ENCODE measurements around the gene SH3BGR.

The SH3BGR gene

DNA sequence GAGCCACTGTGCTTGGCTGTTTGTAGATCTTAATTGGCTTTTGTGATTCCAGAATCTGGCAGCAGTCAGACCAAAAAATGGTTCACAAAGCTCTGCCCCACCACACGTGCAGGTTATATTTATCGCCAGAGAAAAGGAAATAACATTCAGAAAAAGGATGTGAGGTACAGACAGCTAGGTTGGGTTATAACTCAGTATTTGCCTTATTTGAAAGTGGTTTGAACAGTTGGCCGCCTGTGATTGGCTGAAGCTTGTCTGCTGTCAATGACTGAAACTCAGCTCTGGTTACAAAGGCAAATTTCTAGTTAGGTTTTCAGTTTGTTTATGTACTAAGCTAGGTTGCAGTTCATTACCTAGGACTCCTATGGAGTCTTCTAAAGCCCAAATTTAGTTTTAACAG, 9.6 kb downstream of the SH3BGR start:
- DNase-seq = no peak

DNA sequence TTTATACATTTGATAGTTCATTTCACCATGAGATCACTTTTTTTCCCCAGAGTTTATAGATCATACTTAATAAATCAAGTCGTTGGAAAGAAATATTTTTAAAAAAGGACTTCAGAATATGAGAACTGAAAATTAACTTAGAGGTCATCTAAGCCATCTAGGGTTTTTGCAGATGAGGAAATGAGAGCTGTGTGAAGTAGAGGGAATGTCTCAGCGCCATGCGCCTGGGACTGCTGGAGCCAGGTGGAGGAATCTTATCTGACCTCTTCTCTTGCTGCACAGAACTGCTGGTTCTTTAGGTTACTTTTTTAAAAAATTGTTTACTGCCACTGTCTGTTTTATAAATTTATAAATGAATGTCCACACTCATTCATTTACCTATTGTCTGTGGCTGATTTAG, 11.5 kb downstream of the SH3BGR start:
- no peak for DNase-seq

DNA sequence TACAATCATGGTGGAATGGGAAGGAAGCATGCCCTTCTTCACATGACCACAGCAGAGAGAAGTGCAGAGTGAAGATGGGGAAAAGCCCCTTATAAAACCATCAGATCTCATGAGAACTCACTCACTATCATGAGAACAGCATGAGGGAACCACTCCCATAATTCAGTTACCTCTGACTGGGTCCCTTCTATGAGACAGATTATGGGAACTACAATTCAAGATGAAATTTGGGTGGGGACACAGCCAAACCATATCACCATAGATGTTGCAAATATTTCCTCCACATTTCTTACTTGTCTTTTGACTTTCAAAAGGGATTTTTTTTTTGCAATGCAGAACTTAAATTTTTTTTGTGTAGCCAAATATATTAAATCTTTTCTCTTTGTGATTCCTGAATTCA, 14.8 kb downstream of the SH3BGR start:
- no peak for DNase-seq

DNA sequence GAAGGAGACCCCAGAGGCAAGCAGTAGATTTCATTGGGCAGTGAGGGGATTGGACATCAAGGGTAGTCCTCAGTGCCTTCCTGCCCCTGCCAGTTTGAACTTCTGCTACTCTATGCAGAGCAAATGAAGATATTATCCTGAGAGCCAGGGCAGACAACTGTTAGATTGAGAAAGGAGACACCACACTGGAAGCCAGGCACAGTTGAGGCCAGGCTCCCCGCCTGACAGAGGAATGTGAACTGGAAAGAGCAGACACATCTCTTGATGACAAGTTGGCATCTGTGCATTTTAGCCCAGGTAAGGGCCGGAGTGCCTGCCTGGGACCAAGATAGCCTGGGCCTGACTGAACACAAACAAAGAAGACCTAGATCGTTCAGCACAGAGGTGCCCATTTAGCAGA, 16.0 kb downstream of the SH3BGR start:
- DNase-seq = no peak

DNA sequence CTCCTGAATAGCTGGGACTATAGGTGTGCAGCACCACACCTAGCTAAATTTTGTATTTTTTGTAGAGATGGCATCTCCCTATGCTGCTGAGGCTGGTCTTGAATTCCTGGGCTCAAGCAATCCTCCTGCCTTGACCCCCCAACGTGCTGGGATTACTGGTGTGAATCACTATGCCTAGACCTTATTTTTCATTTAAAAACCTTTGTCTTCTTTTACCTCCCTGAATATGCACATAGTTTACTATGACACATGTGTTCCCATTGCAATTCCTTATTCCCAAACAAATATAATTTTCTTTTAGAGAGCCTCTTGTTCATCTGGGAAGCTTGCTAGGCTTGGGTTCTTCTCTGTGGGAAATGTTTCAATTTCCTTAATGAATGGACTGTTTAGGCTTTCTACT, 16.8 kb downstream of the SH3BGR start:
- DNase-seq = no peak

DNA sequence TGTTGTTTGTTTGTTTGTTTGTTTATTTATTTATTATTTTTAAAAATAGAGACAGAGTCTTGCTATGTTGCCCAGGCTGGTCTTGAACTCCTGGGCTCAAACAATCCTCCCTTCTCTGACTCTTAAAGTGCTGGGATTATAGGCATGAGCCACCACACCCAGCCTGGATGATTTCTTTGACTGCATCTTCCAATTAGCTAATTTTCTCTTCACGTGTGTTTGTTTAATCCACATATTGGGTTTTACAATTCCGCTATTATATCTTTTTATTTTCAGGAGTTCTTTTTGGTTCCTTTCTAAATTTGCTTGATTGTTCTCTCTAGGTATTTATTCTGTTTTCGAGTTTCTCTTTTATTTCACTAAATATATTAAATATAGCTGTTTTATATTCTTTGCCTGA, 19.8 kb downstream of the SH3BGR start:
- DNase-seq = no peak

DNA sequence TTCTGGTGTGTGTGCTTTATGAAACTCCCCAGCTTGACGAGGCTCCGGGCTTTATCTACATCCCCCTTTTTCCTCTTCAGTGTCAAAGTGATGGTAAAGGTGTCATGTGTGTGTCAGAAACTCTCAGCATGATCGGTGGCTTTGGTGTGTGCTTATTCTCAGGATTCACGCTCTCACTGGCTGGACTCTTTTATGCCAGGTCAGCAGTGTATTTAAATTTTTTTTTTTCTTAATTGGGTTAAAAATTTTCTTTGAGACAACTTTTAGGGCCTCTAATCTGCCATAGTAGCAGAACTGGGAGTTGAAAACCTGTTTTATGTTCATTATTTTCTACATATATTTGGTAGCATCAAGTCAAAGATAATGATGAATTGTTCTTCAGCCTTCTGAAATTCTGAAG, 21.0 kb downstream of the SH3BGR start:
- no peak for DNase-seq

DNA sequence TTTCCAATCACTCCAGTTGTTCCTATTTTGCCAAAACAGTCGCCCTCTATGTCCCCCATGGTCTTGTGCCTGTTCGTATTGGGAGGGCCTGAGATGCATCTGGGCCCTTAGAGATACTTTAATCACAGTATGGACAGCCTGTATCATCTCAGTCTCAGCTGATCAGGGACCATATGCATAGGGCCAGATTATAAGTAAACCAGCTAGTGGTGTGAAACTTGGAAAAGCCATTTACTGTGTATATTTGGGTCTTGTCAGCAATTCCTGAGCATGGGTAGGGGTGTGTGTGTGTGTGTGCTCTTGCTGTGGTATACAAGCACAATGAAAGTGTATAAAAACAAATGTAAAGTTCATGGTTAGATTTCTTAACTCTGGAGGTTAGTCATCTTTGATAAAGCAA, 22.8 kb downstream of the SH3BGR start:
- no peak for DNase-seq

DNA sequence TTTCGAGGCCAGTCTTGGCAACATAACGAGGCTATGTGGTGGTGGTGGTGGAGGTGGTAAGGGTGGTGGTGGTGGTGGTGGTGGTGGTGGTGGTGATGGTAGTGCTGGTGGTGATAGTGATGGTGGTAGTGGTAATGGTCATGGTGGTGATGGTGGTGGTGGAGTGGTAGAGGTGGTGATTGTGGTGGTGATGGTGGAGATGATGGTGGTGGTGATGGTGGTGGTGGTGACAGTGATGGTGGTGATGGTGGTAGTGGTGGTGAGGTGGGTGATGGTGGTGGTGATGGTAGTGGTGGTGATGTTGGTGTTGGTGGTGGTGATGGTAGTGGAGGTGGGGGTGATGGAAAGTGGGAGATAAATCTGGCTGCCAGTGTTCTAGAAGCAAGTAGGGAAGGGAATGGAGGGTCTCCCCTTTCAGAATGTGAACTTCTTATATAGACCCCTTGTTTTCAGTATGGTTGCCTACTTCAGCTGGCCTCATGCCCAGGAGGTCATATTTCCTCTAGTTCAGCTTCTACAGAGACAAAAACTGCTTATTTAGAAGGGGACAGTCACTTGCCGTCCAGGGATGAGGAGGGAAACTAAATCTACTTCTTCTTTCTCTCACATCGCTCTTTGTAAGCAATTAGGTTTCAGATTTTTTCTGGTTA, 27.5 kb downstream of the SH3BGR start:
- DNase-seq = no peak

DNA sequence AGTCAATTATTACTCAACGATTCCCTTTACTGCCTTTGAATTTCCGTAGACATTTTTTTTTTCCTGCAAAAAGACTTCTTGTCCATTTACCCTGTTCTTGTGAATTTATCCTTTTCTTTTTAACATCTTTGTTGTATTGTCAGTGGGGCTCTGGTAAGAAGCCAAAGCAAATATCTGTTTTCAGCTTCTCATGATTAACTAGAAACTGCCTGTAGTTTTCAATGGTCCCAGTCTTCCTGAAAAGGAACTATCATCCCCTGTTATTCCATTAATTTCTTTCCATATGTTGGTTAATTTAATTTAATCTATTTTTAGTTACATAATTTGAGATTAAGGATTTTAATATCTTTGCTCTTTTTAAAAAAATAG, 28.0 kb downstream of the SH3BGR start:
- no peak for DNase-seq

DNA sequence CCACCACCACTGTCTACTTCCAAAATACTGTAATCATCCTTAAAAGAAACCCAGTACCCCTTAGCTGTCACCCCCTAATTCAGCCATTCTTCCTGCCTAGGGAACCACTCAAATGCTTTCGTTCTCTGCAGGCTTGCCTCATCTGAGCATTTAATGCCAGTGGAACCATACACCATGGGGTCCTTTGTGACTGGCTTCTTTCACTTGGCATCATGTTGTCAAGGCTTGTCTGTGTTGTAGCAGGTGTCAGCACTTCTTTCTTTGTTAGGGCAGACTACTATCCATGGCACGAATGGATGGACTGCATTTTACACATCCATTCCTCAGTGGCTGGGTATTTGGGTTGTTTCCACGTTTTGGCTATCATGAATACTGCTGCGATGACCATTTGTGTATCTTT, 28.5 kb downstream of the SH3BGR start:
- DNase-seq = no peak

DNA sequence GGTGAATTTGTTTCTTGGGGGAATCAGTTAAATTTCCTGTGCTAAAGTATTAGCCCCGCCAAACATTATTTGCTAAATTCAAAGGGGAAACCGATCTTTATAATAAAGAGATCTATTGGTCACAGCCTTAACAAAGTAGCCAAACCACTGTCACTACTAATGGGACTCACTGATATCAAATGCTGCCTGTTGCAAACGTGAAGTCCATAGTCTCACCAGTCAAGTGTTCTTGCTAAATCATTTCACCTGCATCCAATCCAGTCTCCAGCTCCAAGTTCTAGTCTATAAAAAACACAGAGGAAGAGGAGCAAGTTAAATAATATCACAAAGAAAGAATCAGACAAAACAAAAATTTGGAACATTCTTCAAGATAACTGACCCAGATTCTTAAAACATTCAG, 30.1 kb downstream of the SH3BGR start:
- DNase-seq = no peak

DNA sequence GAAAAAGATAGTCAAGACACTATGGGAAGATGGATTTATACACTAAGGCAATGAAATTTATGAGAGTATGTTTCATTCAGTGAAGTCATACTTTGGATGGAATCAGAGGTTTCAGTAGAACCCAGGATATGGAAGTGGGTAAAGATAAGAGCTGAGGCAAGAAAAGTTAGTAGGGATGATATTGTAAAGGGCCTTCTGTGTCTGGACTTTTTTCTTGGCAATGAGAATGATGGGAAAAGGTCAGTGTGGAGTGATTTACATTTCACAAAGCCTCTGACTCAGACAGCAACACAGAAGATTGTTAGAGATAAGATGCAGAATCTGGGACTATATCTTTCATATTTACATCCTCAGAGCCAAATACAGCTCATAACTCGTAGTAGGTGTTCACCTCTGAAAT, 32.1 kb downstream of the SH3BGR start:
- no peak for DNase-seq

DNA sequence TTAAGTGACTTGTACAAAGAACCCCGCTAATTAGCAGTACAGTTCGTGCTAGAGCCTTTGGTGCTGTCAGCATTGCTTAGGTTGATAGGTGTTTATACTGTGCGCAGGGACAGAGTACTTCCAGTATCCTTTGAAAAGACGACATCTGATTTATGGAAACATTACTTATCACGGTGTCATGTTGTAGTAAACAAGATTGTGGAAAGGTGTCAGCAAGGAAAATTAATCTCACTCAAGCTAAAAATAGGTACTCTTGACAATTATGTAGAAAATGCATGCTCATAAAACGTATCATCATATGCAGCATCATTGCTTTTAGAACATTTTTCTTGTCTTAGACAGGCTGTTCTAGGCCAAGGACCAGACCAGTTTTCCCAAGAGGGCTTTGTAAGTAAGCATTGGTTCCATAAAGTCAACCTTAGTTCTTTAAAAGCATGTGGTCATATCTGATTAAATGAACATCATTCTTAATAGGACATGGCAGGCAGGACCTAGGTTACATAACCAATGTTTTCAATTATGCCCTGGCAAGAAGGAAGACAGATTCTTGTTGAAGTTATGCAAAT, 33.0 kb downstream of the SH3BGR start:
- no peak for DNase-seq

DNA sequence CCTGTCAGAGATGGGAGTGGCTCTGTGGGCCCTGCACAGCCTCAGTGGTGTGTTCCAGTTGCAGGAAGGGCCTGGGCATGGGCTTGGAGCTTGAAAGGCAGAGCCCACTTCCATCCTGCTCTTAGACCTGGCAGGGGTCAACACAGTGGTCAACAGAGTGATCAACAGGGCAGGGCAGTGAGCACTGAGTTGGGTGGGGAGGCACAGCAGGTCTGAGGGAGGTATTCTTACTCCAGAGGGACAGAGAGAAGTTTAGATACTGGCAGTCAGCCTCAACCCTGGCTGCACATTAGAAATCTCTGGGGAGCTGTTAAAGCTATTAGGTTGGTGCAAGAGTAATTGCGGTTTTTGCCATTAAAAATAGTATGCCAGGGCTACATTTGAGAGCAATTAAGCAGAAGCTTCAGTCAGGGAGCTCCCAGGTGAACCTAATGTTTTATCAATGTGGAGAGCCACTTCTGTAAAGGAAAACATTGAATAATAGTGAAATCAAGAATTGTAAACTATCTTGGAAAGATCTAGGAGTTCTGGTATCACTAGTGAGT, 37.7 kb downstream of the SH3BGR start:
- DNase-seq = no peak

DNA sequence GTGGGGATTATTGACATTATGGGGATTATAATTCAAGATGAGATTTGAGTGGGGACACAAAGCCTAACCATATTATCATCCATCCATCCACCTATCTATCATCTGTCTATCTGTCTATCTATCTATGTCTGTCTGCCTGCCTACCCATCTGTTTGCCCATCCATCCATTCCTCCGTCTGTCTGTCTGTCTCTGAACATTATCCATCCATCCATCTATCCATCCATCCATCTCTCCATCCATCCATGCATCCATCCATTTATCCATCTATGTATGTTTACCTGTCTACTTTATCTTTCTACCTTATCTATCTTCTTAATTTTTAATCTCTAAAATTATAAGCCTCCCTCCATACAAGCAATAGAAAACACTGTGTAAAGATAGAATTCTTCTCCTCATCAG, 47.4 kb downstream of the SH3BGR start:
- no peak for DNase-seq

DNA sequence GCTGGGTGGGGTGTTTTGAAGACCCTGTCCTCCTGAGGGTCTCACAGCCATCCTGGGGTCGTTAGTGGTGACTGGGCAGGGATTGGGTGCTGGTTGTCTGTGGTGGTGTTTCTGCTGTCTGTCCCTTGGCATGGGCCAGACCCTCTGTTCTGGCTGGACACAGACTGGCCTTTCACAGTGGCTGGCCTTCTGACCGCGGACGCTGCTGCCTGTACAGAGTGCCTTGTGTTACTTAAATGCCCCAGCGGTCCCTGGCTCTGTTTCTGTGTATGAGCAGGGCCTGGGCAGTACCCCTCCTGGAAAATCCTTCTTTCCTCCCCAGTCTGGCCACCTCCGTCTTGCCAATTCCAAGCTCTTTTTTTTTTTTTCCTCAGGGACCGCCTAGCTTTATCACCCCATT, 50.9 kb downstream of the SH3BGR start:
- DNase-seq = no peak

DNA sequence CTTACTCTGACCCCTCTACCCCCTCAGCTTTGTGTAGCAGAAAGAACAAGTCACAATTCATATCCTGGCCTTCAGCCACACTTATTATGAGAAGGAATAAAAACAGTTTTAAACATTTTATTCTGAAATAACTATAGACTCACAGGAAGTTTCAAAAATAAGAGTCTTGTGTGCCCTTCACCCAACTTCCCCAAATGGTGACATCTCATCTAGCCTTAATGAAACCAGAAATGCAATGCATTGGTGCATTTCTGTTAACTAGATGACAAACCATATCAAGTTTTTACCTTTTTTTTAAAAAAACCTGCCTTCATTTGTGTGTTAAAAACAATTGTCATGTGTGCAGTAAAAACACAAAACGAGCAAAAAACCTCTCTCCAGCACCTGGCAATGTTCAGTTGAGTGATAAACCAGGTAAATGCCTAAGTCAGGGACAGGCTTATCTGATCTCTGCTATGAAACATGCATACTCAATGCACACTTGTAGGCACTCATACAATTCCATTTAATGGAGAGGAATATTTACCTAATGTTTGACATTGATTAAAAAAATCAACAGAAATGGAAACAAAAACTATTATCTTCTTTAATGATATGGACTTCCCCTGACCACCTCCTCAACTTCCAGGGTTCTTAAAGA, 51.5 kb downstream of the SH3BGR start:
- no peak for DNase-seq

DNA sequence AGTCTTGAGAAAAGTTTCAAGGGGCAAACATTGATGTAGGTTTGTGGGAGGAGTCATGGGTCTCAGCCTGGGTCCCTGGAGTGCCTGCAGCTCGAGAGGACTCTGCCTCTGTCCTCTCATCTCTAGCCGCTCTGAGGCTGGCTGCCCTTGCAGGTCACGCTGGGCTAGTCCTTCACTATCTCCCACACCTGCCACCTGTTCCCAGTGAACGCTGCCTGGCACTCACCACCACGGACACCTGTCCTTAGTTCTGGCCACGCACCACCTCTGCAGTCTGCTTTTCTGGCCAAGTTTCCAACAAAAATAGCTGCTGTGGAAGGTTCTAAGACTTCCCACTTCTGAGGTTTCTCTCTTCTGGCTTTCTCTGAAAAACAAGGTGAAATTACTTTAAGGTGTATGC, 52.5 kb downstream of the SH3BGR start:
- DNase-seq = no peak

DNA sequence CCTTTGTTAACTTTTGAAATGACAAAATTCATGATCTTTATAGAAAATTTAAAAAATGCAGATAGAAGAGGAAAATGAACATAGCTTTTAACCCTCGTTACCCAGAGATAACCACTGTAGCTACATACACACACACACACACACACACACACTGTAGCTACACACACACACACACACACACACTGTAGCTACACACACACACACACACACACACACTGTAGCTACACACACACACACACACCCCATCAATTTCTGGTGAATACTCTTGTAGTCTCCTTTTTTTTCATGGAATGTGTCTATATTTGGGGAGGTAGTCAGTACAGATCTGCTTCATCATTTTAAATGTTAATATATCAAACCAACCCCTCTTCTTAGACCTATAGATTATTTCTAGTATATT, 58.5 kb downstream of the SH3BGR start:
- DNase-seq = no peak

DNA sequence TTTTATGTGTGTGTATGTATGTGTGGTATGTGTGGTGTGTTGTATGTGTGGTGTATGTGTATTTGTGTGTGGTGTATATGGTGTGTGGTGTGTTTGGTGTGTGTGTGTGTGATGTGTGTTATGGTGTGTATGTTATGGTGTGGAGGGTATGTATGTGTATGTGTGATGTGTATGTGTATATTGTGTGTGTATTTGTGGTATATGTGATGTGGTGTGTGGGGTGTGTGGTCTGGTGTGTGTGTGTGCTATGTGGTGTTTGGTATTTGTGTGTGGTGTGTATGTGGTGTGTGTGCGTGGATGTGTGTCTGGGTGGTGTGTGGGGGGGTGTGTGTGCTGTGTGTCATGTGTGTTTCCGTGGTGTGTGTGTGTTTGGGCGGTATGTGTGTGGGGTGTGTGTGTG, 59.3 kb downstream of the SH3BGR start:
- no peak for DNase-seq

DNA sequence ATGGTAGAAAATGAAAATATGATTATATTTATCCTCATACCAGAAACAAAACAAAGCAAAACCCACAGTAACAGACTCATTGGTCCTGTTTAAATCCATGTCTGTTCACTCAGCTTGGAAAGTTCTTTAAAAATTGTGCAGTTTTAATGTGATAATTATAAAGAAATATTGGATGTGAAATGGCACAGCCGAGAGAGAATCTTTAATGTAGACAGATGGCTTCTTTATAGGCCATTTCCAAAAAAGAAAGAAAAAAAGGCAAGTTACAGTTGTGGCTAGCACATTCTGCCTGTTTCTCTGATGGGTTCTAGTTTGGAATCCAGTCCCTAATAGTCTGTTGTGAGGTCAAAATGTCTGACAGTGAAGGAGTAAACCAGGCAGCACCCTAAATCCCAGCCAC, 62.0 kb downstream of the SH3BGR start:
- DNase-seq = no peak

DNA sequence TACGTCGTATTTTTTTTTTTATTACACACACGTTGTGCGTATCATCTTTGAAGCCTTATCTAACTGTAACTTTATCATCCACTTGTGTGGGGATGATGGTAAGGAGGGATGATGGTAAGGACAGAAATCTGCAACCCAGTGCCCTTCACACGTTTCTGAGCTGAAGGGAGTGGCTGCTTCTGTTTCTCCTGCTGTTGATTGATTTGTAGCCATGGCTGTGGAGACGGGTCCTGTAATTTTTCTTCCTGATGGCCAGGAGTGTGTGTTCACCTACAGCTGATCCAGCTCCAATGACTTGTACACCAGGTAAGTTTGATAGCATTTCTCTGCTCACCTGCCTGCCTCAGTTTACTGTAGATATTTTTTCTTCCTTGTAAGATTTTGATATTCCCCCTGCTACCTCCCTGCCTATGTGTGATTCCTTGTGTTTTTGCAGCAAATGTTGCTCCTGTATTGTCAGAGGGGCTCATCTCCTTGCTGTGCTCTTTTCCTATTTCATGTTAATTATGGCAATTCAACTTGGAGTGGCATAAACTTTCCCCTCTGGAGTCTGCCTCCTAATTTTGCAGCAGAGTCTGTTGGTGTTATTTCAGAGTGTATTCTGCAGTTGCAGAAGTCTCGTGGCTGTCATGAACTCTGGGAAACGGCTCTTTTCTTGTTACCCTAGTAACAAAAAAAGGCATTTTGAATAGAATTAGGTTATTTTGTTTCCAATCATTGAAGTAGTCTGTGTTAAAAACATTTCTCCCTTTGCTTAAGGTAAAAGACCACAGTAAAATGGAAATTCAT, 64.1 kb downstream of the SH3BGR start:
- no peak for DNase-seq

Data from activated effector memory CD4-positive, alpha-beta T cell treated with anti-CD3 and anti-CD28 coated beads, Interleukin-2, amount 50 U/mL, for 16 hours (primary cell).